ENCODE results near the gene EIF4E1B. TPM values are rescaled to one million over a fixed set of nuclear protein-coding genes. Genes with fewer than 3 reads are reported as not detected.

Gene EIF4E1B
- total and polyA plus RNA-seq, 2 experiments from 2014 or later, result 0.17 TPM; not detected in 1

DNA sequence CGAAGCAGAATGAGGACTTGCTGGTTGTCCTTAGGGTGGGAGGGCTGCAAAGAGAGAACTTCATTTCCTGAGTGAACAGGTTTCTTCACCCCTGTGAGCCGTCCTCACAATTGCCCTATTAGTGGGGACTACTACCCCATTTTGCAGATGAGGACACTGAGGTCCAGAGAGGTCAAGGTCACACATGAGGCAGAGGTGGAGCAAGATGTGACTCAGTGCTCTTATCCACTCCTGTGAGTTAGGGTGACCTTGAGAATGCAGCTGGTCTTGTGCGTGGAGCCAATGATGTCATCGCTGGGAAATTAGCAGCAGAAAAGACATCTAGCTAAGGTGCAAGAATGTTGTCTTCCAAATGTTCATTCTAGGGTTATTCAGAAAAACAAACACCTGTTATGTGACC, 47.4 kb upstream of the EIF4E1B start:
- Mint-ChIP-seq H3K27me3 (ENCODE audit: insufficient read depth, low read depth, poor library complexity) (peaks cover 19% of the 10 kb centered on the region), H3K27ac (no peak overlapping the region), H3K9me3 (peaks cover 25% of the 10 kb centered on the region), H3K4me1 (peaks cover 5% of the 10 kb centered on the region; the same call in 1 of the 3 replicates), H3K4me3 (no peak overlapping the region), H3K36me3 (ENCODE audit: low read depth) (no peaks in the 10 kb centered on the region)
- H4K20me1 ChIP-seq (replicated peaks; ENCODE audit: insufficient read depth), result no peaks in the 10 kb centered on the region; the same call in 1 of the 2 replicates
- no peaks in the 10 kb centered on the region for H3K27me3 ChIP-seq (ENCODE audit: insufficient read depth)
- no peaks in the 10 kb centered on the region for H3K4me1 ChIP-seq (ENCODE audit: insufficient read depth)
- ATAC-seq (no peak), DNase-seq (ENCODE audit: low spot score) (no peak)
- H3F3A ChIP-seq (replicated peaks; ENCODE audit: low read depth), result no peaks in the 10 kb centered on the region
- H3K4me2 ChIP-seq, result no peak overlapping the region
- H3K36me3 ChIP-seq (ENCODE audit: insufficient read depth), result no peaks in the 10 kb centered on the region; the same call in 1 of the 2 replicates
- TF ChIP-seq POLR2AphosphoS5 (IDR thresholded peaks at IDR 0.05; ENCODE audit: low read depth), result no peak
- TF ChIP-seq, protein P1, sequence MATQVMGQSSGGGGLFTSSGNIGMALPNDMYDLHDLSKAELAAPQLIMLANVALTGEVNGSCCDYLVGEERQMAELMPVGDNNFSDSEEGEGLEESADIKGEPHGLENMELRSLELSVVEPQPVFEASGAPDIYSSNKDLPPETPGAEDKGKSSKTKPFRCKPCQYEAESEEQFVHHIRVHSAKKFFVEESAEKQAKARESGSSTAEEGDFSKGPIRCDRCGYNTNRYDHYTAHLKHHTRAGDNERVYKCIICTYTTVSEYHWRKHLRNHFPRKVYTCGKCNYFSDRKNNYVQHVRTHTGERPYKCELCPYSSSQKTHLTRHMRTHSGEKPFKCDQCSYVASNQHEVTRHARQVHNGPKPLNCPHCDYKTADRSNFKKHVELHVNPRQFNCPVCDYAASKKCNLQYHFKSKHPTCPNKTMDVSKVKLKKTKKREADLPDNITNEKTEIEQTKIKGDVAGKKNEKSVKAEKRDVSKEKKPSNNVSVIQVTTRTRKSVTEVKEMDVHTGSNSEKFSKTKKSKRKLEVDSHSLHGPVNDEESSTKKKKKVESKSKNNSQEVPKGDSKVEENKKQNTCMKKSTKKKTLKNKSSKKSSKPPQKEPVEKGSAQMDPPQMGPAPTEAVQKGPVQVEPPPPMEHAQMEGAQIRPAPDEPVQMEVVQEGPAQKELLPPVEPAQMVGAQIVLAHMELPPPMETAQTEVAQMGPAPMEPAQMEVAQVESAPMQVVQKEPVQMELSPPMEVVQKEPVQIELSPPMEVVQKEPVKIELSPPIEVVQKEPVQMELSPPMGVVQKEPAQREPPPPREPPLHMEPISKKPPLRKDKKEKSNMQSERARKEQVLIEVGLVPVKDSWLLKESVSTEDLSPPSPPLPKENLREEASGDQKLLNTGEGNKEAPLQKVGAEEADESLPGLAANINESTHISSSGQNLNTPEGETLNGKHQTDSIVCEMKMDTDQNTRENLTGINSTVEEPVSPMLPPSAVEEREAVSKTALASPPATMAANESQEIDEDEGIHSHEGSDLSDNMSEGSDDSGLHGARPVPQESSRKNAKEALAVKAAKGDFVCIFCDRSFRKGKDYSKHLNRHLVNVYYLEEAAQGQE (IDR thresholded peaks at IDR 0.05; ENCODE audit: unreplicated experiment), result no peak
- TF ChIP-seq, protein P2, sequence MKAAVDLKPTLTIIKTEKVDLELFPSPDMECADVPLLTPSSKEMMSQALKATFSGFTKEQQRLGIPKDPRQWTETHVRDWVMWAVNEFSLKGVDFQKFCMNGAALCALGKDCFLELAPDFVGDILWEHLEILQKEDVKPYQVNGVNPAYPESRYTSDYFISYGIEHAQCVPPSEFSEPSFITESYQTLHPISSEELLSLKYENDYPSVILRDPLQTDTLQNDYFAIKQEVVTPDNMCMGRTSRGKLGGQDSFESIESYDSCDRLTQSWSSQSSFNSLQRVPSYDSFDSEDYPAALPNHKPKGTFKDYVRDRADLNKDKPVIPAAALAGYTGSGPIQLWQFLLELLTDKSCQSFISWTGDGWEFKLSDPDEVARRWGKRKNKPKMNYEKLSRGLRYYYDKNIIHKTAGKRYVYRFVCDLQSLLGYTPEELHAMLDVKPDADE (IDR thresholded peaks at IDR 0.05), result no peak
- TF ChIP-seq CREB1 (CRISPR knock-in tag; IDR thresholded peaks at IDR 0.05; ENCODE audit: low read depth), result no peak
- TF ChIP-seq, protein P3, sequence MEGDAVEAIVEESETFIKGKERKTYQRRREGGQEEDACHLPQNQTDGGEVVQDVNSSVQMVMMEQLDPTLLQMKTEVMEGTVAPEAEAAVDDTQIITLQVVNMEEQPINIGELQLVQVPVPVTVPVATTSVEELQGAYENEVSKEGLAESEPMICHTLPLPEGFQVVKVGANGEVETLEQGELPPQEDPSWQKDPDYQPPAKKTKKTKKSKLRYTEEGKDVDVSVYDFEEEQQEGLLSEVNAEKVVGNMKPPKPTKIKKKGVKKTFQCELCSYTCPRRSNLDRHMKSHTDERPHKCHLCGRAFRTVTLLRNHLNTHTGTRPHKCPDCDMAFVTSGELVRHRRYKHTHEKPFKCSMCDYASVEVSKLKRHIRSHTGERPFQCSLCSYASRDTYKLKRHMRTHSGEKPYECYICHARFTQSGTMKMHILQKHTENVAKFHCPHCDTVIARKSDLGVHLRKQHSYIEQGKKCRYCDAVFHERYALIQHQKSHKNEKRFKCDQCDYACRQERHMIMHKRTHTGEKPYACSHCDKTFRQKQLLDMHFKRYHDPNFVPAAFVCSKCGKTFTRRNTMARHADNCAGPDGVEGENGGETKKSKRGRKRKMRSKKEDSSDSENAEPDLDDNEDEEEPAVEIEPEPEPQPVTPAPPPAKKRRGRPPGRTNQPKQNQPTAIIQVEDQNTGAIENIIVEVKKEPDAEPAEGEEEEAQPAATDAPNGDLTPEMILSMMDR (conservative IDR thresholded peaks at IDR 0.05; ENCODE audit: low read depth in 2 of 2), result no peak
- TF ChIP-seq NANOG (IDR thresholded peaks at IDR 0.05; ENCODE audit: borderline replicate concordance), result no peak
- TF ChIP-seq JUNB (IDR thresholded peaks at IDR 0.05; ENCODE audit: unreplicated experiment), result no peak
- no peak overlapping the region for H3K27ac ChIP-seq (ENCODE audit: low read depth)
- H2AFZ ChIP-seq, result no peak overlapping the region
- no peaks in the 10 kb centered on the region for H3K79me2 ChIP-seq (replicated peaks; ENCODE audit: insufficient read depth)
- H3K4me3 ChIP-seq, result no peak overlapping the region
- H3K9me2 ChIP-seq (ENCODE audit: insufficient read depth), result no peaks in the 10 kb centered on the region

DNA sequence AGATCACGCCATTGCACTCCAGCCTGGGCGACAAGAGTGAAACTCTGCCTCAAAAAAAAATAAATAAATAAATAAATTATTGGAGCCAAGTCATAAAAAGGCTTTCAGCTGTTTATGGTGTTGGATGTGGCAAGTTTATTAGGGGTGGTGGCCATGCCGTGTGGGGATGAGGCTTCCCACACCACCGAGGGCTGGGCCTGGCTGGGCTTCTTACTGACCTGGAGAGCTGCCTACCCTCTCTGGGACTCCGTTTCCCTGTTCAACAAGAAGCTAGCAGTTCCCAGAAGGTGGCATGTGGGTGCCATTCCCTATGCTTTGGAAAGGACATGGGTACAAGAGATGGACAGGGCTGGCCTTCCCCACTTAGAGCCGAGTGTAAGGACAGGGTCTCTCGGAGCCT, 43.1 kb upstream of the EIF4E1B start:
- no peak overlapping the region for H3K4me2 ChIP-seq
- Mint-ChIP-seq H3K4me1 (no peaks in the 10 kb centered on the region), H3K27ac (no peak overlapping the region), H3K27me3 (ENCODE audit: insufficient read depth, low read depth, poor library complexity) (peaks cover 24% of the 10 kb centered on the region), H3K4me3 (no peak overlapping the region), H3K9me3 (peaks cover 33% of the 10 kb centered on the region), H3K36me3 (ENCODE audit: low read depth) (peaks cover 3% of the 10 kb centered on the region; the same call in 2 of the 3 replicates)
- H3K27me3 ChIP-seq (ENCODE audit: insufficient read depth), result no peaks in the 10 kb centered on the region
- H4K20me1 ChIP-seq (replicated peaks; ENCODE audit: insufficient read depth), result no peaks in the 10 kb centered on the region; the same call in 1 of the 2 replicates
- peaks cover 3% of the 10 kb centered on the region; the same call in 1 of the 2 replicates for H3F3A ChIP-seq (replicated peaks; ENCODE audit: low read depth)
- peaks cover 3% of the 10 kb centered on the region for H3K9me2 ChIP-seq (ENCODE audit: insufficient read depth)
- no peak for DNase-seq (ENCODE audit: low spot score)
- no peak overlapping the region for H2AFZ ChIP-seq
- H3K4me3 ChIP-seq, result no peak overlapping the region
- H3K27ac ChIP-seq (ENCODE audit: low read depth), result no peak overlapping the region
- H3K36me3 ChIP-seq (ENCODE audit: insufficient read depth), result no peaks in the 10 kb centered on the region; the same call in 1 of the 2 replicates
- H3K79me2 ChIP-seq (replicated peaks; ENCODE audit: insufficient read depth), result no peaks in the 10 kb centered on the region
- no peak for ATAC-seq
- no peaks in the 10 kb centered on the region for H3K4me1 ChIP-seq (ENCODE audit: insufficient read depth)
- TF ChIP-seq POLR2AphosphoS5 (IDR thresholded peaks at IDR 0.05; ENCODE audit: low read depth), result no peak
- TF ChIP-seq ZNF331 (CRISPR knock-in tag; IDR thresholded peaks at IDR 0.05; ENCODE audit: low read depth), result no peak
- TF ChIP-seq EZH2 (IDR thresholded peaks at IDR 0.05; ENCODE audit: low read depth, unreplicated experiment), result no peak
- TF ChIP-seq JUNB (IDR thresholded peaks at IDR 0.05; ENCODE audit: unreplicated experiment), result no peak
- TF ChIP-seq STAT1 (IDR thresholded peaks at IDR 0.05; ENCODE audit: unreplicated experiment), result no peak
